Stimulated activated CD4-positive, alpha-beta T cell treated with anti-CD3 and anti-CD28 coated beads, Interleukin-12 subunit alpha, Interleukin-12 subunit beta, amount 100 ng/mL, for 48 hours (primary cell): ENCODE results near the gene SERPINB5.

Source experiments
- DNase-seq, 3 donors: peaks; one replicate each; pipeline ENCODE4 v3.0.0-alpha.2; 2020; ENCODE audit warnings: low read depth in 2 of 3, low spot score in 1 of 3

SERPINB5 gene

GRCh38 chr18:63527251-63527650, 50.5 kb downstream of the SERPINB5 start:
- no peak for DNase-seq

DNA sequence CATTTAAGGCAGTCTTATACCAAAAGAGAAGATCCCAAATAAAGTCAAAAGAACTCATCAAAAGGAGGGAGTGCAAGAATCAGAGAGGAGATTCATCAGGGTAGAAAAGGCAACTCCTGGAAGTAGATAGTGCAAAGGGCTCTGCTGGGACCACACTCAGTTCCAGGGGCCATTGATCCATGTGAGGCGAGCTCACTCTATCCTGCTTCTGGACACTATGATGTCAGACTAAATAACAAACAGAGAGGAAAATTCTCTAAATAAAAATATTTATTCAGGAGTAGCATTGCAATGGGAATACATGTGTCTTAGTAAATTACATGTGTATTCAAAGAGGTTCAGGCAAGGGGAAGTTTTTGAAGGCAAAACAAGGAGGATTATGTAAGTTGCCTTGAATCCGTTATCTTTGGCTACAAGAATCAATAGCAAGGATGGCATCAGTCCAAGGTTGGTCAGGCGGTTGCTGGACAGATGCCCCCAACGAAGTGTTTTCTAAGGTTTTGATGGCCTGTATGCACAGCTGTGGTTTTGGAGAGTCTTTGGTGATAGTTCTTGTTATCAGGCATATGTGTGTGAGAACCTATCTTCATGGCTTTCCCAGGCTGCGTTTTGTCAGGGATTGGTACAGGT, 52.2 kb downstream of the SERPINB5 start:
- no peak for DNase-seq

DNA sequence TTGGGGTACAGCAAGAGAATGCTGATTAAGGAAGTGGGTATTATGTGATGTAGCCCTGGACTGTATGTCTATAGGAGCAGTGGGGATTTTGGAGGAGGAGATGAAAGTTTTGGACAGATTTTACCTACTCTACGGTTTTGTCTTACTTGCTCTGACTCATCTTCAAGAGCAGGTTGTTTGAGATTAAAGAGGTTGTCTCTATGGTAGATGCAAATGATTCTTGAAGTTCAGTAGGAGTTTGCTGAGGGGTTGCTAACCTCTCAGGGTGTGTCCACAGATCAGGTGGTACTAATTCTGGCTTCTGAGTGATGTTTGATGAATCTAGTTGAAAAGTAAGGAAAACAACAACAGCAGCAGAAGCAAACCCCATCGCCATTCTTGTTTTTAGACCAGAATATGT, 55.7 kb downstream of the SERPINB5 start:
- no peak for DNase-seq

DNA sequence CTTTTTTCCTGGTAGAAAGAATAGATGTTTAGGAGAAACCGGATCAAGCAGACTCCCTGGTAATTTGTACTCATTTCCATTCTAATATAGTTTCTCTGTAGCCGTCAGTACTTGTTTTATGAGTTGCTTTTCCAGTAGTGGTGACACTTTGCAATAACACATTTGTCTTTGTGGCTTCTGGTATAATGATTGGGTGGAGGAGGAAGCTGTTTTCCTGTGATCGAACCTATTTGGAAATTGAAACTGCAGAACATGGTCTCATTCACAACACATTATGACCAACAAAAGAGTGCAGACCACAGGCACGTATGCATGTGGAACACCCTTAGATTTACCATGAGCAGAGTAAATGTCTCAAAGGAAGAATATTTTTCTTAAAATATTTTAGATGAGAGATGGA, 57.9 kb downstream of the SERPINB5 start:
- DNase-seq, result no peak

DNA sequence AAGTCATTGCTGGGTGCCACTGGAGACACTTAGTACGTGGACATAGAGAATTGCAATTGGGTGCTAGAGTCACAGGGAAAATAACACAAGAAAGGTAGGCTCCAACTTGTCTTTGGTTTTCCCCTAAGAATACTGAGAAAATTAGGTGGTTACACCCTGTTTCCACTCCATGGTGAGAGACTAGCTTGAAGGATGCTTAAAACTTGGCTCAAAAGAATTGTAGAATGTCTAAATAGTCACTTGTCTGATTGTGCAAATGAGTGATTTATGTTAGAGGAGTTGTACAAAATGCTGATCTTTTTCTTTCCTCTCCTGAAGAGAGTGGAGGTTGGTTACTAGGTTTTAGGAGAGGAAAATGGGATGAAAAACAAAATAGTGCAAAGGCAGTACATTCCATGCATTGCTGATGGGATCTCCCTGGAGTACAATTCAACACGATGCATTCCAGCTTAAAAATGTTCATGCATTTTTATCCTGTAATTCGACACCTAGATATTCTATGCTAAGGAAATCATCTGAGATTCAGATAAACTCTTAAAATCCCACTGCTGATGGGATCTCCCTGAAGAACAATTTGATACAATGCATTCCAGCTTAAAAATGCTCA, 63.2 kb downstream of the SERPINB5 start:
- DNase-seq, result no peak

DNA sequence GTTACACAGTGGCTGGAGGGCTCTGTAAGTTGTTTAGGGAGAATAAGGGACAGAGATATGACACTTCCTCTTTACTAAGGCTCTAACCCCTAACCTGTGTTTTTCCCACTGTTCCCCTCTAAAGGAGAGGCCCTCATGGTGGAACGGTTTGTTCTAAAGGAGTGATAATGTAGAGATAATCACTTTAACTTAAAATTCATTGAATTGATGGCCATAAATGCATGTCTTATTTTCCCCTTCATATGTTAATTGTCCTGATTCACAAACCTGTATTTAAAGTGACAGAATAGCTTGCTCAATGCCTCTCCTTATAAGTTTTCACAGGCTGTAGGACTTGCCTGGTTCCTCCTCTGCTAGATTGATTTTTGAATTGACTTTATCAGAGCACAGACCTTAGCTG, 65.3 kb downstream of the SERPINB5 start, which contains the start of gene SERPINB12:
Gene SERPINB12, plus strand, starts transcription at position 301 of the 400 bp plus-strand sequence. CDS start 13,791 bp downstream, outside the sequence.
- no peak for DNase-seq

- no peak for DNase-seq
Measured at GRCh38 chr18:63544017-63544416, 67.3 kb downstream of the SERPINB5 start.

- DNase-seq, result no peak
Measured at GRCh38 chr18:63545000-63545399, 68.2 kb downstream of the SERPINB5 start.

GRCh38 chr18:63550068-63550467, 73.3 kb downstream of the SERPINB5 start:
- no peak for DNase-seq

DNA sequence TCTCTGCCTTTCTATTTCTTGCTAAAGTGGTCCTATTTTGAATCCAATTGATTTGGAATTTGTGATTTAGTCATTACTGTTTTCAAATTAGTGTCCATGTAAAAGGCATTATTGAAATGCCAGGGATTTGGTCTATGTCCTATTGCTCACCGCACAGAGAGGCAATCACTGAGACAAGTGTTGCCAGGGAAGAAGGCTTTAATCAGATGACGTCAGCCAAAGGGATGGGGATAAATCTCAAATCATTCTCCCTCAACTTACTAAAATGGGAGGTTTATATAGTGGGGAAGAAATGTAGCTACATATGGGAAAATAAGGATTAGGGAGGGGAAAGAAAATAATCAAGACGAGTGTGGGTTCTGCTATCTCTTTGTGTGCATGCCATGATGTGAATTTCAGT, 75.0 kb downstream of the SERPINB5 start:
- DNase-seq, result no peak

DNA sequence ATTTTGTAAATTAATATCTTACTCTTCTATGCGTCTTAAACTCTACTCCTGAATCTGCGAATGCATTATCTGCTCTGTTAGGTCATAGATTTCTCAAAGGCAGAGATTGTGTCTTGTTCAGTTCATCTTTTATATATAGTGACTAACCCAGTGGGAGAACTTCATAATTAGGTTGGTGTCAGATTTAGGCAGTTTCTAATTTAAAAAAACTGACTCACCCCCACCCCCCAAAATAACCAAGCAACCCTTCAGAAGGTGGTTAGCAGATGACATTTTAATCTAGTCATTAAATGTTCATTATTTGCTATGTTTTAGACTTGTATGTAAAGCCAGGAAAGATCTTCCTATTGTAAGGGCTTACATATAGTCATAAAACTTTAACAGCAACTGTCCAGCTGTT, 75.8 kb downstream of the SERPINB5 start:
- no peak for DNase-seq

- DNase-seq, result no peak
Measured at GRCh38 chr18:63553081-63553480, 76.3 kb downstream of the SERPINB5 start.
